ENCODE measurements around the gene FOSL2.

The FOSL2 gene

DNA sequence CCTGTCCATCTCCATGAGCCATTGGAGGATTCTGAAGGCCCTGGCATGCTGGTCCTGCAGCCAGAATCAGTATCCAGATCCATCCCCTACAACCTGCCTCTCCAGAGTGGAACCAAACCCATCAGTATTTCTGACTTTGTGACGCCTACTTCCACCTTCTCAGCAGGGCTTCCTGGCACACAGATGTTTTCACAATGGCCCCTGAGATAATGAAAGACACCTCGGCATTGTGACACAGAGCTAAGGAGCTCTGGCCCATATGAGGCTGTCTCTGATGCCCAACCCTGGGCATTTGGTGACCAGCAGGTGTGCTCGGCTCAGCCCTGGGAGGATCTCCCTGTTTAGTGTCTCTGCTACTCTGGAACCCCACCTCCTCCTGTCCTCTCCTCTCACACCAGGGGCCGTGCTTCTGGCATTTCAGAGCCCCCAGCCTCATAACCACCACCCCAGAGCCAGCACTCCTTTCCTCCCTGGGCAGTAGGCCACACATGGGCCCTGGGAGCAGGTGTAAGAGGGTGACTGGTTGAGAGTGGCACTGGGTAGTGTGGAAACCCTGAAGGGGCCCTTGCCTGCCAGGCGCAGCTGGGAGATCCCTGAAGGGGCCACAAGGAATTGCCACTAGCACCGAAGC, 38.2 kb downstream of the FOSL2 start:
- ChIA-PET CTCF (interaction anchor here (0.7 kb wide), 1 partner anchor 649 kb away, joined by 3 read pairs; no protein-coding TSS in a partner anchor), POLR2A (no interaction called here)
- TF ChIP-seq CTBP1 (IDR thresholded peaks at IDR 0.05; ENCODE audit: borderline replicate concordance) (no peak), BHLHE40 (IDR thresholded peaks at IDR 0.05; ENCODE audit: borderline replicate concordance) (no peak), ARNT (IDR thresholded peaks at IDR 0.05) (no peak), FOXK2 (IDR thresholded peaks at IDR 0.05) (no peak), FOXA1 (IDR thresholded peaks at IDR 0.05) (no peak), SP1 (IDR thresholded peaks at IDR 0.05) (no peak)
- TF ChIP-seq, protein P1, sequence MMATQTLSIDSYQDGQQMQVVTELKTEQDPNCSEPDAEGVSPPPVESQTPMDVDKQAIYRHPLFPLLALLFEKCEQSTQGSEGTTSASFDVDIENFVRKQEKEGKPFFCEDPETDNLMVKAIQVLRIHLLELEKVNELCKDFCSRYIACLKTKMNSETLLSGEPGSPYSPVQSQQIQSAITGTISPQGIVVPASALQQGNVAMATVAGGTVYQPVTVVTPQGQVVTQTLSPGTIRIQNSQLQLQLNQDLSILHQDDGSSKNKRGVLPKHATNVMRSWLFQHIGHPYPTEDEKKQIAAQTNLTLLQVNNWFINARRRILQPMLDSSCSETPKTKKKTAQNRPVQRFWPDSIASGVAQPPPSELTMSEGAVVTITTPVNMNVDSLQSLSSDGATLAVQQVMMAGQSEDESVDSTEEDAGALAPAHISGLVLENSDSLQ (IDR thresholded peaks at IDR 0.05): no peak
- no peak for DNase-seq (ENCODE audit: extremely low spot score)

DNA sequence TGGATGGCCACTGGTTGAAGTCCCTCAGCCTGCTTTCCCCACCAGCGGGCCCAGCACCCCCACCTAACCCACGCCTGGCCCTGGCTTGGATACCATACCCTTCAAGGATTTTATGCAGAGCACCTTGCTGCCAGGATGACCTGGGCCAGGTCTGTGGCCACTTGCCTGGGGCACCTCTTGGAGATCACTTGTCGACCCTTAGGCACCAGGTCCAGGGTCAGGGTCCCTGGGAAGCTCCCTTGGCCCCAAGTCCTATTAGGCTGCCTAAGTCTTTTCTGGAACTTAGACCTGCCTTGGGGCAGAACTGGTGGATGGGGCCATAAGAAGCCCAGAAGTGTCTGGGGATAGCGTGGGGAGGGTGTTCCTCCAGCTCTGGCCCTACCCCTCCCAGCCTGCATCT, 39.1 kb downstream of the FOSL2 start:
- ChIA-PET POLR2A (no interaction called here), CTCF (interaction anchor here (0.6 kb wide), 1 partner anchor 665 kb away, joined by 6 read pairs; no protein-coding TSS in a partner anchor)
- DNase-seq (ENCODE audit: extremely low spot score): no peak

DNA sequence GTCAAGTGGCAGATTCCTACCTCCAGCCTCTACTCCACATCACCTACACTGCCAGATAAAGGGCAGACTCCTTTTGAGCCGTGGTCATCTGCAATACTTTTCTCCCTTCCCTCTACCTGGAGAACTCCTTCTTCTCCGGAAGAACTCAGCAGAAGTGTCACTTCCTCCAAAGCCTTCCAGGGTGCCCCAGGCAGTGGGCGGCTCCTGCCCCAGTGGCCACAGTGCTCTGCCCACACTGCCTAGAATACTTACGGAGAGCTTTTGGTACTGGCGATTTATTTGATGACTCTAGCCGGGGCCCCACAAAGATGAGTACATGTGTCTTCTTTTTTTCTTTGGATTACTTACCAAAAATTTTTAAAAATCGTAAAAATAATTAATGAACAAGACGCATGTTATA, 39.7 kb downstream of the FOSL2 start:
- no peak for DNase-seq (ENCODE audit: extremely low spot score)
- ChIA-PET CTCF (no interaction called here), POLR2A (no interaction called here)
- TF ChIP-seq FOXA1 (IDR thresholded peaks at IDR 0.05) (no peak), L3MBTL2 (conservative IDR thresholded peaks at IDR 0.05) (no peak), FOXM1 (IDR thresholded peaks at IDR 0.05; ENCODE audit: borderline replicate concordance) (no peak), SUZ12 (IDR thresholded peaks at IDR 0.05) (no peak), BHLHE40 (IDR thresholded peaks at IDR 0.05; ENCODE audit: borderline replicate concordance) (no peak), TARDBP (IDR thresholded peaks at IDR 0.05) (no peak), SP1 (IDR thresholded peaks at IDR 0.05) (no peak)

More for the DNA sequence above, 39.1 kb downstream of the FOSL2 start:
- TF ChIP-seq SUZ12 (IDR thresholded peaks at IDR 0.05): no peak
- no peak for TF ChIP-seq FOXA1 (IDR thresholded peaks at IDR 0.05)
- no peak for TF ChIP-seq FOXM1 (IDR thresholded peaks at IDR 0.05; ENCODE audit: borderline replicate concordance)
- TF ChIP-seq LEF1 (IDR thresholded peaks at IDR 0.05; ENCODE audit: borderline replicate concordance): no peak
- TF ChIP-seq ELF4 (IDR thresholded peaks at IDR 0.05): no peak
- TF ChIP-seq ZNF384 (IDR thresholded peaks at IDR 0.05): no peak
- TF ChIP-seq NFRKB (IDR thresholded peaks at IDR 0.05): no peak
- TF ChIP-seq HDGF (IDR thresholded peaks at IDR 0.05; ENCODE audit: borderline replicate concordance): no peak
- TF ChIP-seq ARNT (IDR thresholded peaks at IDR 0.05): no peak
- TF ChIP-seq, protein P1 (IDR thresholded peaks at IDR 0.05): no peak
- no peak for TF ChIP-seq L3MBTL2 (conservative IDR thresholded peaks at IDR 0.05)
- no peak for TF ChIP-seq FOXK2 (IDR thresholded peaks at IDR 0.05)
- TF ChIP-seq BHLHE40 (IDR thresholded peaks at IDR 0.05; ENCODE audit: borderline replicate concordance): no peak
- TF ChIP-seq TARDBP (IDR thresholded peaks at IDR 0.05): no peak
- TF ChIP-seq SP1 (IDR thresholded peaks at IDR 0.05): no peak
- TF ChIP-seq CTBP1 (IDR thresholded peaks at IDR 0.05; ENCODE audit: borderline replicate concordance): no peak

DNA sequence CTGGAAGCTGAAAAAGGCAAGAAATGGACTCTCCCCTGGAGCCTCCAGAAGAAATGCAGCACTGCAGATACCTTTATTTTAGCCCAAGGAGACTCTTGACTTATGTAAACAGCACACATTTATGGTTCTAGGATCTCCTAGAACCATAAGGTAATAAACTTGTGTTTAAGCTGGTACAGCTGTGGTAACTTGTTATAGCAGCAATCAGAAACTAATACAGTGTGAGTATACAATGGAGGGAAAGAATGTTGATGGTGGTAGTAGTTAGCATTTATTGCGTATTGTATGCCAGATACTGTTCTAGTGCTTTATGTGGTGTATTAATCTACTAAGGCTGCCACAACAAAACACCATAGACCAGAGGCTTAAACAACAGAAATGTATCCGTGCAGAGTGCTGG, 40.6 kb downstream of the FOSL2 start:
- TF ChIP-seq HDGF (IDR thresholded peaks at IDR 0.05; ENCODE audit: borderline replicate concordance): no peak
- no peak for TF ChIP-seq ZNF384 (IDR thresholded peaks at IDR 0.05)
- no peak for TF ChIP-seq NFRKB (IDR thresholded peaks at IDR 0.05)
- no peak for TF ChIP-seq BHLHE40 (IDR thresholded peaks at IDR 0.05; ENCODE audit: borderline replicate concordance)
- no peak for TF ChIP-seq SUZ12 (IDR thresholded peaks at IDR 0.05)
- no peak for TF ChIP-seq FOXA1 (IDR thresholded peaks at IDR 0.05)
- TF ChIP-seq CTBP1 (IDR thresholded peaks at IDR 0.05; ENCODE audit: borderline replicate concordance): no peak
- no peak for TF ChIP-seq FOXM1 (IDR thresholded peaks at IDR 0.05; ENCODE audit: borderline replicate concordance)
- ChIA-PET POLR2A (no interaction called here), CTCF (no interaction called here)
- no peak for DNase-seq (ENCODE audit: extremely low spot score)

DNA sequence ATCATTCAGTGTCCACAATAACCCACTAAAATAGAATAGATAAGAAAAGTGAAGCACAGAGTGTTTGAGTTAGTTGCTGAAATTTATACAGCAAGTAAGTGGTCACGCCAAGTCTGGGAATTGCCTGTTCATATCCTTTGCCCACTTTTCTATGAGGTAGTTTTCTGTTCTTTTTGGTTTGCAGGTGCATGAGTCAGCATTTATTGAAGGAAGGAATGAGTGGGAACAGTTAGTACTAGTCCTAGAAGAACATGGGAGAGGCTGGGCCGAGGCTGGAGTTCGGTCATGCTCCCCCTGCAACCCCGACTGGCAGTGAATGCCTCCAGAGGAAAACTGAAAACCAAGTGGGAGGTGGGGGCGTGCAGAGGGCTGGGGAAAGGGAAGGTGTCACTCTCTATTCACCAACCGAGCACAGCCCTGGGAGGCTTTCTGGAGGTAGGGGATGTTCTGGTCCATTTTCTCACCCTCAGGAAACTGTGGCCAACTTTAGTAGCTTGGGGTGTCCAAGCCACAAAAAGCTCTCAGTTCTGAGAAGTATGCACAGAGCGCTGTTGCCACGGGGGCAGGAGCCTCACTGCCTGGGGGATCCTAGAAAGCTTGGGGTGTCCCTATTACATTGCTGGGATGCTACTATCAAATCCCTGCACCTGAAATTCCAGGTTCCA, 41.4 kb downstream of the FOSL2 start:
- CTCF ChIA-PET: no interaction called here
- no peak for DNase-seq (ENCODE audit: extremely low spot score)
- no peak for TF ChIP-seq FOXK2 (IDR thresholded peaks at IDR 0.05)
- no peak for TF ChIP-seq CTBP1 (IDR thresholded peaks at IDR 0.05; ENCODE audit: borderline replicate concordance)
- POLR2A ChIA-PET: no interaction called here

DNA sequence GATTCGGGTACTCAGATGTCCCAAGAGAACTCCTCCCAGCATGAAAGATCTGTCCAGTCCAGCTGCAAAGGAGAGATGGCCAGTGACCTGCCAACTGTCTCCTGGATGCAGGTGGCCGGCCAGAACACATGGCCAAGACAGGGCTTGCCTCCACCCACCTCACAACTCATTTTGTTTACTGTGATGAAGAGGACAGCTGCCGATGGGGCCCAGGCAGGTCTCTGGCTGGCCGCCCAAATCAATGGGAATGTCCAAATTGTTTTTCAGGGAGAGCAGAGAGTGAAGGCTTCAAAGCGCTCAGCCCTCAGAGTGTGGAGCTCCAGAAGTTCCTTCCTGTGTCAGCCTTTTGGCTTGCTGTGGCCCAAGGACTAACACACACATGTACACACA, 41.9 kb downstream of the FOSL2 start:
- DNase-seq (ENCODE audit: extremely low spot score): no peak
- CTCF ChIA-PET: no interaction called here
- no peak for TF ChIP-seq LEF1 (IDR thresholded peaks at IDR 0.05; ENCODE audit: borderline replicate concordance)
- TF ChIP-seq FOXK2 (IDR thresholded peaks at IDR 0.05): no peak
- no peak for TF ChIP-seq SUZ12 (IDR thresholded peaks at IDR 0.05)
- no peak for TF ChIP-seq FOXM1 (IDR thresholded peaks at IDR 0.05; ENCODE audit: borderline replicate concordance)
- no peak for TF ChIP-seq TARDBP (IDR thresholded peaks at IDR 0.05)
- TF ChIP-seq, protein P1 (IDR thresholded peaks at IDR 0.05): no peak
- POLR2A ChIA-PET: no interaction called here

DNA sequence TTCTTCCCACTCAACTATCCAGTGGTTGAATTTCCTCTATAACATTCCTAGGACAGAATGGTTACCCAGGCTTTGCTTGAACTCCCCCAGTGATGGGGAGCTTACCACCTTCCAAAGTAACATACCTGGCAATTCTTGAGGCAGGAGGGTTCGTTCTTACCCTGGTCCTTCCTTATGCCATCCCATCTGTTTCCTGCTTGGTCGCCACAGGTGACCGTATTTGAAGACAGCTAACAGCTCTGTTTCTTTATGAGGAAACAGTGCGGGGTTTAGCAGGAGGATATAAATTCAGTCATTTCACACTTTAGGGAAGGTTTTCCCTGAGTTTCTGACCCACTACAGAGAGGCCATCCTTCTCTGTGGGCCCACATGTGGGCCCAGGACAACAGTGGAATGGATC, 42.6 kb downstream of the FOSL2 start:
- TF ChIP-seq CTBP1 (IDR thresholded peaks at IDR 0.05; ENCODE audit: borderline replicate concordance) (no peak), HDGF (IDR thresholded peaks at IDR 0.05; ENCODE audit: borderline replicate concordance) (no peak), FOXM1 (IDR thresholded peaks at IDR 0.05; ENCODE audit: borderline replicate concordance) (no peak), LEF1 (IDR thresholded peaks at IDR 0.05; ENCODE audit: borderline replicate concordance) (no peak), BHLHE40 (IDR thresholded peaks at IDR 0.05; ENCODE audit: borderline replicate concordance) (no peak), FOXA1 (IDR thresholded peaks at IDR 0.05) (no peak), SUZ12 (IDR thresholded peaks at IDR 0.05) (no peak), NFRKB (IDR thresholded peaks at IDR 0.05) (no peak), L3MBTL2 (conservative IDR thresholded peaks at IDR 0.05) (no peak), ARNT (IDR thresholded peaks at IDR 0.05) (no peak), ELF4 (IDR thresholded peaks at IDR 0.05) (no peak), FOXK2 (IDR thresholded peaks at IDR 0.05) (no peak), SP1 (IDR thresholded peaks at IDR 0.05) (no peak), TARDBP (IDR thresholded peaks at IDR 0.05) (no peak), ZNF384 (IDR thresholded peaks at IDR 0.05) (no peak)
- TF ChIP-seq, protein P1 (IDR thresholded peaks at IDR 0.05): no peak
- POLR2A ChIA-PET: no interaction called here
- no peak for DNase-seq (ENCODE audit: extremely low spot score)
- CTCF ChIA-PET: no interaction called here
